GM10248 (cell line): ENCODE measurements around the gene LRRC28.

ENCODE experiments used
- CTCF ChIA-PET: fragments of 300-600 bp; sonication (Branson Sonifier 250); formaldehyde crosslinking; extraction: SDS; loops from one replicate; lab custom pipeline; 2021; ENCODE audit warnings: antibody characterized with exemption; lab: Yijun Ruan, JAX
- POLR2A ChIA-PET: fragments of 350-650 bp; sonication (Branson Sonifier 250); formaldehyde crosslinking; extraction: SDS; loops from one replicate; lab custom pipeline; 2020; ENCODE audit warnings: antibody characterized with exemption; lab: Yijun Ruan, JAX
- DNase-seq: peaks from one replicate; pipeline ENCODE4 v3.0.0; 2012; ENCODE audit errors: extremely low spot score
- CTCF ChIP-seq: IDR thresholded peaks from 2 replicates; pipeline ENCODE4 v1.5.1; 2012; ENCODE audit warnings: mild to moderate bottlenecking, low read depth; ENCODE audit errors: extremely low read depth, missing control alignments, control extremely low read depth

Gene LRRC28

GRCh38 chr15:99320374-99321215, 69.3 kb downstream of the LRRC28 start:
- DNase-seq, result no peak
- ChIA-PET POLR2A (no interaction called here), CTCF (interaction anchor here (1.0 to 1.3 kb wide), 2 partner anchors 14 to 25 kb away, joined by 3 to 4 read pairs; no protein-coding TSS in a partner anchor)
- no peak for TF ChIP-seq CTCF

GRCh38 chr15:99321468-99321867, 70.2 kb downstream of the LRRC28 start:
- CTCF ChIA-PET, result no interaction called here
- no peak for DNase-seq
- no peak for TF ChIP-seq CTCF
- POLR2A ChIA-PET, result no interaction called here

GRCh38 chr15:99322643-99323405, 71.5 kb downstream of the LRRC28 start:
- ChIA-PET POLR2A (no interaction called here), CTCF (interaction anchor here (1.6 kb wide), 1 partner anchor 18 kb away, joined by 5 read pairs; no protein-coding TSS in a partner anchor)
- DNase-seq, result no peak
- no peak for TF ChIP-seq CTCF

GRCh38 chr15:99324082-99324620, 72.9 kb downstream of the LRRC28 start:
- DNase-seq, result no peak
- TF ChIP-seq CTCF, result no peak
- CTCF ChIA-PET, result interaction anchor here (1.2 to 1.6 kb wide), 4 partner anchors 16 to 380 kb away, joined by 3 to 6 read pairs (median 4); no protein-coding TSS in a partner anchor
- POLR2A ChIA-PET, result no interaction called here

GRCh38 chr15:99324700-99325099, 73.4 kb downstream of the LRRC28 start:
- POLR2A ChIA-PET, result no interaction called here
- DNase-seq, result no peak
- CTCF ChIA-PET, result interaction anchor here (1.2 to 1.6 kb wide), 4 partner anchors 16 to 380 kb away, joined by 3 to 6 read pairs (median 4); no protein-coding TSS in a partner anchor
- TF ChIP-seq CTCF, result no peak

- ChIA-PET CTCF (interaction anchor here (1.5 kb wide), 1 partner anchor 11 kb away, joined by 5 read pairs; no protein-coding TSS in a partner anchor), POLR2A (no interaction called here)
- TF ChIP-seq CTCF, result no peak
- no peak for DNase-seq
Observed at GRCh38 chr15:99326235-99326634, 75.0 kb downstream of the LRRC28 start.
